ENCODE data around the gene CALD1.

CALD1 gene

GRCh38 chr7:134781171-134781570 lies 1.7 kb downstream of the CALD1 start:
- Histone ChIP-seq H3K4me3 (ENCODE audit: low read depth, low read length) (no peak overlapping the region), H3K36me3 (no peaks in the 10 kb centered on the region), H3K9me3 (no peaks in the 10 kb centered on the region), H3K4me1 (peaks cover 16% of the 10 kb centered on the region; the same call in 1 of the 2 replicates), H3K27me3 (peaks cover 21% of the 10 kb centered on the region)
- no peak for TF ChIP-seq CTCF (IDR thresholded peaks at IDR 0.05; ENCODE audit: low read depth, low read length)
- DNase-seq = no peak

GRCh38 chr7:134782121-134782623 lies 2.7 kb downstream of the CALD1 start:
- no peaks in the 10 kb centered on the region for H3K9me3 ChIP-seq
- DNase-seq = no peak
- peaks cover 21% of the 10 kb centered on the region for H3K27me3 ChIP-seq
- H3K4me3 ChIP-seq (ENCODE audit: low read depth, low read length) = no peak overlapping the region
- no peak for TF ChIP-seq CTCF (IDR thresholded peaks at IDR 0.05; ENCODE audit: low read depth, low read length)
- H3K36me3 ChIP-seq = no peaks in the 10 kb centered on the region
- H3K4me1 ChIP-seq = peaks cover 13% of the 10 kb centered on the region; the same call in 1 of the 2 replicates

- peaks cover 18% of the 10 kb centered on the region for H3K27me3 ChIP-seq
- no peak overlapping the region for H3K4me3 ChIP-seq (ENCODE audit: low read depth, low read length)
- no peaks in the 10 kb centered on the region for H3K36me3 ChIP-seq
- peaks cover 12% of the 10 kb centered on the region; the same call in 1 of the 2 replicates for H3K4me1 ChIP-seq
- DNase-seq = no peak
- TF ChIP-seq CTCF (IDR thresholded peaks at IDR 0.05; ENCODE audit: low read depth, low read length) = no peak
- no peaks in the 10 kb centered on the region for H3K9me3 ChIP-seq
Measured at GRCh38 chr7:134783294-134784069, 4.0 kb downstream of the CALD1 start.

- peaks cover 8% of the 10 kb centered on the region for H3K27me3 ChIP-seq
- no peak for DNase-seq
- no peaks in the 10 kb centered on the region for H3K36me3 ChIP-seq
- H3K4me3 ChIP-seq (ENCODE audit: low read depth, low read length) = no peak overlapping the region
- no peak for TF ChIP-seq CTCF (IDR thresholded peaks at IDR 0.05; ENCODE audit: low read depth, low read length)
- no peaks in the 10 kb centered on the region for H3K9me3 ChIP-seq
- peaks cover 4% of the 10 kb centered on the region; the same call in 1 of the 2 replicates for H3K4me1 ChIP-seq
Measured at GRCh38 chr7:134784251-134785049, 5.0 kb downstream of the CALD1 start.

- DNase-seq = no peak
- Histone ChIP-seq H3K9me3 (no peaks in the 10 kb centered on the region), H3K4me3 (ENCODE audit: low read depth, low read length) (no peak overlapping the region), H3K36me3 (no peaks in the 10 kb centered on the region), H3K27me3 (peaks cover 5% of the 10 kb centered on the region; the same call in 1 of the 2 replicates), H3K4me1 (peaks cover 3% of the 10 kb centered on the region)
- no peak for TF ChIP-seq CTCF (IDR thresholded peaks at IDR 0.05; ENCODE audit: low read depth, low read length)
Measured at GRCh38 chr7:134785842-134786241, 6.4 kb downstream of the CALD1 start.

All from BE2C (cell line).